ENCODE measurements around the gene RARG.

RARG gene

DNA sequence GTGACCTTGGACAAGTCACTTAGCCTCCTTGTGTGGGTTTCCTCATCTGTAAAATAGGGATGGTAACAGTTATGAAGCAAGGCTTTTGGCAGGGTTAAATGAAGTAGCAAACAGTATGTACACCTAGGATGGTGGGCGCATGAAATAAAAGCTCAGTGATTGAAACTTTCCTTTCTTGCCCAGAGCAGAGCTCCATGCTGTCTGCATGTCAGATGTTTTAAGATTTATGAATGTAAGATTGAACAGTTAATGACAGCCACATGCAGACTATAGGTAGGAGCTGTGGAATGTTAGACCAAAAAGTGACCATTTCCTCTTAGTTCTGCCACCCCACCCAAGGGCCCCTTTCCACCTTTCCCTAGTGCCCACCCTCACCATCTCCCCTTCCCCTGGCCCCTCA lies 37.0 kb downstream of the RARG start:
- no peaks in the 10 kb centered on the region for H3K9me3 ChIP-seq (ENCODE audit: insufficient read depth, low read depth, low read length)
- 90% methylated on average over 1 of the region's 1 CpG for WGBS
- peaks cover 64% of the 10 kb centered on the region for H3K27me3 ChIP-seq (ENCODE audit: insufficient read depth, low read length)
- no peak overlapping the region for H3K27ac ChIP-seq (ENCODE audit: low read depth, low read length)
- H3K9ac ChIP-seq (ENCODE audit: low read depth, low read length): no peak overlapping the region
- no peaks in the 10 kb centered on the region for H3K4me1 ChIP-seq (ENCODE audit: insufficient read depth, low read length)
- no peak overlapping the region for H3K4me3 ChIP-seq (ENCODE audit: low read length)
- no peaks in the 10 kb centered on the region for H3K36me3 ChIP-seq (ENCODE audit: insufficient read depth, low read length)

- WGBS: 78% methylated on average over 10 of the region's 11 CpGs
- no peaks in the 10 kb centered on the region for H3K4me1 ChIP-seq (ENCODE audit: insufficient read depth, low read length)
- H3K4me3 ChIP-seq (ENCODE audit: low read length): no peak overlapping the region
- peaks cover 60% of the 10 kb centered on the region for H3K27me3 ChIP-seq (ENCODE audit: insufficient read depth, low read length)
- no peaks in the 10 kb centered on the region for H3K9me3 ChIP-seq (ENCODE audit: insufficient read depth, low read depth, low read length)
- H3K27ac ChIP-seq (ENCODE audit: low read depth, low read length): no peak overlapping the region
- H3K36me3 ChIP-seq (ENCODE audit: insufficient read depth, low read length): no peaks in the 10 kb centered on the region
- H3K9ac ChIP-seq (ENCODE audit: low read depth, low read length): no peak overlapping the region
Observed at GRCh38 chr12:53193985-53194716, 37.9 kb downstream of the RARG start.

GRCh38 chr12:53193040-53193439 lies 39.0 kb downstream of the RARG start:
- Histone ChIP-seq H3K9ac (ENCODE audit: low read depth, low read length) (no peak overlapping the region), H3K36me3 (ENCODE audit: insufficient read depth, low read length) (peaks cover 2% of the 10 kb centered on the region; the same call in 1 of the 2 replicates), H3K27me3 (ENCODE audit: insufficient read depth, low read length) (peaks cover 49% of the 10 kb centered on the region), H3K9me3 (ENCODE audit: insufficient read depth, low read depth, low read length) (no peaks in the 10 kb centered on the region), H3K4me3 (ENCODE audit: low read length) (no peak overlapping the region), H3K27ac (ENCODE audit: low read depth, low read length) (no peak overlapping the region), H3K4me1 (ENCODE audit: insufficient read depth, low read length) (no peaks in the 10 kb centered on the region)
- 89% methylated on average over 9 of the region's 9 CpGs for WGBS

- Histone ChIP-seq H3K27ac (ENCODE audit: low read depth, low read length) (no peak overlapping the region), H3K4me3 (ENCODE audit: low read length) (no peak overlapping the region), H3K27me3 (ENCODE audit: insufficient read depth, low read length) (peaks cover 44% of the 10 kb centered on the region), H3K36me3 (ENCODE audit: insufficient read depth, low read length) (peaks cover 6% of the 10 kb centered on the region), H3K4me1 (ENCODE audit: insufficient read depth, low read length) (no peaks in the 10 kb centered on the region), H3K9ac (ENCODE audit: low read depth, low read length) (no peak overlapping the region), H3K9me3 (ENCODE audit: insufficient read depth, low read depth, low read length) (no peaks in the 10 kb centered on the region)
- WGBS: 94% methylated on average over 14 of the region's 14 CpGs
Observed at GRCh38 chr12:53192531-53193021, 39.4 kb downstream of the RARG start.

- peaks cover 12% of the 10 kb centered on the region for H3K36me3 ChIP-seq (ENCODE audit: insufficient read depth, low read length)
- H3K27ac ChIP-seq (ENCODE audit: low read depth, low read length): no peak overlapping the region
- H3K4me3 ChIP-seq (ENCODE audit: low read length): no peak overlapping the region
- no peaks in the 10 kb centered on the region for H3K9me3 ChIP-seq (ENCODE audit: insufficient read depth, low read depth, low read length)
- H3K4me1 ChIP-seq (ENCODE audit: insufficient read depth, low read length): no peaks in the 10 kb centered on the region
- H3K27me3 ChIP-seq (ENCODE audit: insufficient read depth, low read length): peaks cover 38% of the 10 kb centered on the region
- 94% methylated on average over 14 of the region's 14 CpGs for WGBS
- H3K9ac ChIP-seq (ENCODE audit: low read depth, low read length): no peak overlapping the region
Observed at GRCh38 chr12:53191885-53192530, 40.0 kb downstream of the RARG start.

DNA sequence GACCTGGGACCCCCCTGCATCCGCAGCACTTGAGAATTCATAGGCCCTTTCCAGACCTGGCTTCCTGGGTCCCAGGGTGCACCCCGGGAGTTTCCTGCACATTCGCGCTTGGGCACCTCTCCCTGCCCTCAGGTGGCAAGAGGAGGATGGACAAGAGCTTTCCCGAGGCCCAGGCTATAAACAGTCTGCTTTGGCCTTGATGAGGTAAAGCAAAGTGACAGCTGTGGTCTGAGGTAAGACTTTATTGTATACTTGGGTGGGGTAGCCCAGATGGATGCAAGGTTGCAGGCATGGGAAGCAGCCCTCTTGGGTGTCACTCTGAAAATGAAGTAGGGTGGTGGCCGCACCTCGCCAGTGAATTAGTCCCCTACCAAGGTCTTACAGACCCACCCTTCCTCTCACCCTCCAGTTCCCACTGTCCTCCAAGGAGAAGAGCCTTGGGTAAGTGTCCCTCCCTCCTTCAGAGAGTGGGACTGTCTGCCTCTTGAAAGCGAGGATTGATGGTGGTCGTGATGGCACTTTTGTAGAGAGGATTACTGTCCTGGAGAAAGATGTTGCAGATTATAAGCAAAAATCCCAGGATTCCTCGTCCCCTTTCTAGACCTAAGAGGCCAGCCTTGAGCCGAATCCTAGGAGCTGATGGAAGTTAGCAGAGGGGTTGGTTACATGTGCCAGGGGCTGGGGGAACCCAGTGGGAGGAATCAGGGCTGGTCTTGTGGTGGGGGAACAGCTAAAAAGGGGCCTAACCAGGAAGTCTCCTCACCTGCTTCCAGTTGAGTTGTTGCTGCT lies 40.7 kb downstream of the RARG start:
- Histone ChIP-seq H3K9ac (ENCODE audit: low read depth, low read length) (no peak overlapping the region), H3K27me3 (ENCODE audit: insufficient read depth, low read length) (peaks cover 31% of the 10 kb centered on the region), H3K4me3 (ENCODE audit: low read length) (no peak overlapping the region), H3K36me3 (ENCODE audit: insufficient read depth, low read length) (peaks cover 19% of the 10 kb centered on the region), H3K9me3 (ENCODE audit: insufficient read depth, low read depth, low read length) (no peaks in the 10 kb centered on the region), H3K4me1 (ENCODE audit: insufficient read depth, low read length) (no peaks in the 10 kb centered on the region), H3K27ac (ENCODE audit: low read depth, low read length) (no peak overlapping the region)
- 97% methylated on average over 11 of the region's 11 CpGs for WGBS

DNA sequence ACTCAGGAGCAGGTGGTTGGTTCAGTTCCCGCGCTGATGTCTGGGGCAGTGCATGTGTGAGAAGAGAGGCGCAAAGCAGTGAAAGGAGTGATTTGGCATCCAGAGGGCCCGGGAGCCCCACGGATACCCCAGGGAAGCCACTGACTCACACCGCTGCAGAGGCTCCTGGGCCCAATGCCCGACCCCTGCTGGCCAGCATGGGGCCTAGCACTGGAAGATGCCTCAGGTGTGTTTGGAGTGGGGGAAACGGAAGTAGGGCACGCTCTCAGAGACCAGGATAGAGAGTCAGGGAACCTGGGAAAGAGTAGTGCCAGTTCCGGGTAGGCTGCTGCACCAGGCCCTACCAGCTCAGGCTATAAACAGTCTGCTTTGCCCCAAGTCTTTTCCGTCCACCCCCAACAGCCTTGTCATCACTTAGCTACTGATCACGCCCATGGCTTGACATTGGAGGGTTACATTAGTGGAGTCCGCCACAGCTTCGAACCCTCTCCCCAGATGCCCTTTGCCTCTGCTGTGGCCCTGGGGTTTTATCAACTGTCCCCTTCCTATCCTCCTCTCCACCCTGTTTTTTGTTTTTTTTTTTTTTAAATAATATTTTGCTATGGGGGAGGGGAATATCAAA lies 41.8 kb downstream of the RARG start:
- Histone ChIP-seq H3K27ac (ENCODE audit: low read depth, low read length) (no peak overlapping the region), H3K9ac (ENCODE audit: low read depth, low read length) (no peak overlapping the region), H3K36me3 (ENCODE audit: insufficient read depth, low read length) (peaks cover 30% of the 10 kb centered on the region), H3K27me3 (ENCODE audit: insufficient read depth, low read length) (peaks cover 20% of the 10 kb centered on the region), H3K9me3 (ENCODE audit: insufficient read depth, low read depth, low read length) (no peaks in the 10 kb centered on the region), H3K4me3 (ENCODE audit: low read length) (no peak overlapping the region), H3K4me1 (ENCODE audit: insufficient read depth, low read length) (no peaks in the 10 kb centered on the region)
- WGBS: 44% methylated on average over 14 of the region's 14 CpGs

GRCh38 chr12:53187145-53187899 lies 44.7 kb downstream of the RARG start:
- WGBS: 88% methylated on average over 15 of the region's 15 CpGs
- no peaks in the 10 kb centered on the region for H3K27me3 ChIP-seq (ENCODE audit: insufficient read depth, low read length)
- peaks cover 55% of the 10 kb centered on the region for H3K36me3 ChIP-seq (ENCODE audit: insufficient read depth, low read length)
- no peak overlapping the region for H3K9ac ChIP-seq (ENCODE audit: low read depth, low read length)
- H3K4me1 ChIP-seq (ENCODE audit: insufficient read depth, low read length): no peaks in the 10 kb centered on the region
- H3K9me3 ChIP-seq (ENCODE audit: insufficient read depth, low read depth, low read length): no peaks in the 10 kb centered on the region
- no peak overlapping the region for H3K27ac ChIP-seq (ENCODE audit: low read depth, low read length)
- H3K4me3 ChIP-seq (ENCODE audit: low read length): no peak overlapping the region

DNA sequence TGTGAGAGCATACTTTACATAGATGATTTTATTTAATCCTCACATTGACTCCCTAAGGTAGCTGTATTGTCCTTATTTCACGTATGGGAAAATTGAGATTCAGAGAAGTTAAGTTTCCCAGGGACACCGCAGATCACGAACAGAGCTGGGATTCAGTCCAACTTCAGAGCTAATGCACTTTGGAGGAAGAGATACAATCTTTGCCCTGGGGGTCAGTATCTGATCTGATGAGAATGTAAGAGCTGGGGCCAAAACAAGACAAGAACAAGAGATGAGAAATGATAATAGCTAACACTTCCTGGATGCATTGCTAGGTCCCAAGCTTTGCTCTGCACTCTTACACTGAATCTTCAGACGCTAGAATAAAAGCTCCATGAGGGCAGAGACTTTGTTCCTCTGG lies 45.3 kb downstream of the RARG start:
- Histone ChIP-seq H3K36me3 (ENCODE audit: insufficient read depth, low read length) (peaks cover 61% of the 10 kb centered on the region), H3K9me3 (ENCODE audit: insufficient read depth, low read depth, low read length) (no peaks in the 10 kb centered on the region), H3K27me3 (ENCODE audit: insufficient read depth, low read length) (no peaks in the 10 kb centered on the region), H3K27ac (ENCODE audit: low read depth, low read length) (no peak overlapping the region), H3K9ac (ENCODE audit: low read depth, low read length) (no peak overlapping the region), H3K4me1 (ENCODE audit: insufficient read depth, low read length) (peaks cover 2% of the 10 kb centered on the region; the same call in 1 of the 2 replicates), H3K4me3 (ENCODE audit: low read length) (no peak overlapping the region)
- 91% methylated on average over 4 of the region's 4 CpGs for WGBS

- 94% methylated on average over 3 of the region's 3 CpGs for WGBS
- Histone ChIP-seq H3K27me3 (ENCODE audit: insufficient read depth, low read length) (no peaks in the 10 kb centered on the region), H3K4me3 (ENCODE audit: low read length) (no peak overlapping the region), H3K9me3 (ENCODE audit: insufficient read depth, low read depth, low read length) (no peaks in the 10 kb centered on the region), H3K27ac (ENCODE audit: low read depth, low read length) (no peak overlapping the region), H3K36me3 (ENCODE audit: insufficient read depth, low read length) (peaks cover 63% of the 10 kb centered on the region), H3K9ac (ENCODE audit: low read depth, low read length) (no peak overlapping the region), H3K4me1 (ENCODE audit: insufficient read depth, low read length) (peaks cover 6% of the 10 kb centered on the region; the same call in 1 of the 2 replicates)
Observed at GRCh38 chr12:53185582-53186153, 46.3 kb downstream of the RARG start.
